AG04449 (cell line): Measurements from ENCODE around the gene PRCD.
A peak's percentile ranks its signal among the peaks of the same experiment; 100 is the strongest.

Source experiments
- CTCF ChIA-PET: fragments of 350-600 bp; formaldehyde crosslinking; extraction: SDS; loops from one replicate; lab custom pipeline; 2021; ENCODE audit warnings: antibody characterized with exemption; lab: Yijun Ruan, JAX
- POLR2A ChIA-PET: fragments of 400-600, 350-600 bp; formaldehyde crosslinking; extraction: SDS; loops from one replicate; lab custom pipeline; 2020; ENCODE audit warnings: antibody characterized with exemption, inconsistent platforms; lab: Yijun Ruan, JAX
- DNase-seq: peaks from one replicate; pipeline ENCODE4 v3.0.0-alpha.2; 2010; ENCODE audit warnings: low read depth, low spot score
- H3K4me3 ChIP-seq: 2 replicates; pipeline ENCODE4 v1.5.1; 2011; ENCODE audit warnings: low read depth, mild to moderate bottlenecking, control low read depth, low read length
- CTCF ChIP-seq: IDR thresholded peaks from one replicate; pipeline ENCODE4 v1.5.1; 2011; ENCODE audit warnings: mild to moderate bottlenecking, moderate library complexity, low read length, control low read depth, inconsistent platforms; ENCODE audit not compliant: insufficient read depth; ENCODE audit errors: missing control alignments

Gene PRCD

GRCh38 chr17:76498876-76499251, 41.0 kb upstream of the PRCD start:
- DNase-seq = no peak
- no peak for TF ChIP-seq CTCF
- ChIA-PET POLR2A (interaction anchor here (0.8 kb wide), 1 partner anchor 53 kb away, joined by 3 read pairs; no protein-coding TSS in a partner anchor), CTCF (interaction anchor here (1.2 to 34.2 kb wide), 8 partner anchors 9 to 114 kb away, joined by 3 to 1209 read pairs (median 6); partner anchors contain the start of genes AANAT and UBE2O)
- H3K4me3 ChIP-seq = no peak overlapping the region

- H3K4me3 ChIP-seq = no peak overlapping the region
- ChIA-PET CTCF (interaction anchor here (1.0 to 34.2 kb wide), 10 partner anchors 8 to 196 kb away, joined by 3 to 1209 read pairs (median 4); partner anchors contain the start of genes AANAT and UBE2O), POLR2A (interaction anchor here (0.8 kb wide), 1 partner anchor 52 kb away, joined by 3 read pairs; no protein-coding TSS in a partner anchor)
- no peak for DNase-seq
- TF ChIP-seq CTCF = no peak
These were observed 40.6 kb upstream of the PRCD start for GRCh38 chr17:76499267-76499667.

GRCh38 chr17:76500074-76500746, 39.6 kb upstream of the PRCD start:
- ChIA-PET CTCF (interaction anchor here (1.0 to 34.2 kb wide), 9 partner anchors 9 to 197 kb away, joined by 3 to 1209 read pairs (median 4); partner anchors contain the start of genes AANAT and UBE2O), POLR2A (no interaction called here)
- no peak for TF ChIP-seq CTCF
- DNase-seq = no peak
- H3K4me3 ChIP-seq = peak overlapping the region; percentile 66

GRCh38 chr17:76500747-76501017, 39.2 kb upstream of the PRCD start:
- POLR2A ChIA-PET = no interaction called here
- CTCF ChIA-PET = interaction anchor here (1.0 to 34.2 kb wide), 5 partner anchors 10 to 95 kb away, joined by 3 to 1209 read pairs (median 4); partner anchors contain the start of genes AANAT and UBE2O
- peak overlapping the region; percentile 66 for H3K4me3 ChIP-seq
- TF ChIP-seq CTCF = no peak
- no peak for DNase-seq

- ChIA-PET POLR2A (interaction anchor here (1.1 kb wide), 1 partner anchor 8 kb away, joined by 4 read pairs; no protein-coding TSS in a partner anchor), CTCF (interaction anchor here (1.0 to 34.2 kb wide), 9 partner anchors 9 to 203 kb away, joined by 3 to 1209 read pairs (median 5); partner anchors contain the start of genes AANAT and UBE2O)
- TF ChIP-seq CTCF = no peak
- DNase-seq = no peak
- peak within 1 kb of the TSS; percentile 66 for H3K4me3 ChIP-seq
These were observed 38.6 kb upstream of the PRCD start, which contains the start of gene RHBDF2 for GRCh38 chr17:76501018-76501826. Gene RHBDF2 (minus strand): TSS chr17:76501423. CDS start chr17:76481524, 19,899 bp downstream.
